ENCODE data around the gene GSS.

DNA sequence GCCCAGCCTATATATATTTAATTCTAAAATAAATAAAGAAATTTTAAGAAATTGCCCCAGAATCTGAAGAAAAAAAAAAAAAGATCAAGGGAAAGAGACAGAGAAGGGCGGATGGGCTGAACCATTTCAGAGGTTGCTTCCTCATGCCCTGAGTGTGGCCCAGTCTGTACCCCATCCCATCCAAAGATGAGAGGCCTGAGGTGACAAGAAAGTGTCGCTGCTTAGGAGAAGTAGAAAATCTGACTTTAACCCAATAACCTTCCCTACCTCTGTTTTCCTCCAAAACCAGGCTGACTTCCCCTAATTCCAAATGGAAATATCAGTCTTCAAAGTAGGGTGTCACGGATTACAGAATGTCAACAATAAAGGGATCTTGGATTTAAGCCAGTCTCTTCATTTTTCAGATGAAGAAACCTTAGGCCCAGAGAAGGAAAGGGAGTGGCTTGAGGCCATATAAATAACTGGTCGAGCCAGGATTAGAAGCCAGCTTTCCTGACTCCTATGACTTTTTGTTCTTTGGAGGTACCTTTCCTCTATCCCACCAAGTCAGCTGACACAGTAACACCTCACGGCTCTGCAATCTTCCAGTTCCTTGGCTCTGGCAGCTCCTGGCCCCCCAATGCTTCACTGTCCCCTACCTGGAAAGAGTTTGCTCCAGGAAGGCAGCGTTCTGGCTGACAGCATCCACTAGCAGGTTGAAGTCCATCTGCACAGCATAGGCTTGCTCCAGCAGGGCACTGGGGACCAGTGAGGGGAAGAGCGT, 10.1 kb downstream of the GSS start:
- TF ChIP-seq POLR2A (IDR thresholded peaks at IDR 0.05) (no peak), CTCF (IDR thresholded peaks at IDR 0.05) (no peak)

Data from thyroid gland (tissue), 4 donors.